Ectodermal cell (in vitro differentiated cells): ENCODE data around the gene ERC1.

Experiments
- H3K27ac ChIP-seq: 2 replicates; pipeline ENCODE4 v1.7.0; 2013; ENCODE audit warnings: mild to moderate bottlenecking, low read depth, low read length; ENCODE audit not compliant: insufficient read depth, poor library complexity, severe bottlenecking
- H3K27me3 ChIP-seq: 2 replicates; pipeline ENCODE4 v1.7.0; 2013; ENCODE audit warnings: mild to moderate bottlenecking, low read length; ENCODE audit not compliant: insufficient read depth, control insufficient read depth, poor library complexity, severe bottlenecking
- H3K36me3 ChIP-seq: one replicate; pipeline ENCODE4 v1.7.0; 2013; ENCODE audit warnings: low read length; ENCODE audit not compliant: control insufficient read depth, insufficient read depth
- H3K4me1 ChIP-seq: one replicate; pipeline ENCODE4 v1.7.0; 2013; ENCODE audit warnings: low read length; ENCODE audit not compliant: control insufficient read depth, insufficient read depth
- H3K4me3 ChIP-seq: 2 replicates; pipeline ENCODE4 v1.7.0; 2013; ENCODE audit warnings: low read depth, low read length, control low read depth; ENCODE audit not compliant: insufficient read depth
- H3K9me3 ChIP-seq: 2 replicates; pipeline ENCODE4 v1.7.0; 2013; ENCODE audit warnings: mild to moderate bottlenecking, low read length, moderate library complexity; ENCODE audit not compliant: control insufficient read depth
- WGBS, 2 experiments: methylation state at CpG; one replicate each; pipeline ENCODE4 v1.1.7; 2013; ENCODE audit warnings: missing lambda C conversion rate in 2 of 2; 5-methylcytosine and 5-hydroxymethylcytosine counted together

Gene ERC1

DNA sequence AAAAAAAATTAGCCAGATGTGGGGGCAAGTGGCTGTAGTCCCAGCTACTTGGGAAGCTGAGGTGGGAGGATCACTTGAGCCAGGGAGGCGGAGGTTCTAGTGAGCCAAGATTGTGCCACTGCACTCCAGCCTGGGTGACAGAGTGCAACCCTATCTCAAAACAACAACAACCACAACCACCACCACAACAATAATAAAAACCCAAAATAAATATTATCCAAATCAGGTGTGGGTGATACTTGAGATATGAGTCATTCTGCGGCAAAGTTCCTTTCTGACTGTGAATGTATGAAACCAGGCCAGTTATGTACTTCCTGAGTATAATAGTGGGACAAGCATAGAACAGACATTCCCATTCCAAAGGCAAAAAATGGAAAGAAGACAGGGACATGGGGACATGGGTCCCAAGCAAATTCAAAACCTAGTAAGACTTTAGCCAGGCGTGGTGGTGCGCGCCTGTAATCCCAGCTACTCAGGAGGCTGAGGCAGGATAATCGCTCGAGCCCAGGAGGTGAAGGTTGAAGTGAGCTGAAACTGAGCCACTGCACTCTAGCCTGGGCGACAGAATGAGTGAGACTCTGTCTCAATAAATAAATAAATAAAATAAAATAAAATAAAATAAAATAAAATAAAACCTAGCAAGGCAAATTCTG, 9.7 kb upstream of the ERC1 start:
- Histone ChIP-seq H3K4me1 (no peaks in the 10 kb centered on the region), H3K9me3 (no peaks in the 10 kb centered on the region), H3K27me3 (no peaks in the 10 kb centered on the region), H3K4me3 (no peak overlapping the region), H3K27ac (no peak overlapping the region), H3K36me3 (no peaks in the 10 kb centered on the region)
- 95 to 96% methylated on average over 7 of the region's 8 CpGs for WGBS, 2 experiments

DNA sequence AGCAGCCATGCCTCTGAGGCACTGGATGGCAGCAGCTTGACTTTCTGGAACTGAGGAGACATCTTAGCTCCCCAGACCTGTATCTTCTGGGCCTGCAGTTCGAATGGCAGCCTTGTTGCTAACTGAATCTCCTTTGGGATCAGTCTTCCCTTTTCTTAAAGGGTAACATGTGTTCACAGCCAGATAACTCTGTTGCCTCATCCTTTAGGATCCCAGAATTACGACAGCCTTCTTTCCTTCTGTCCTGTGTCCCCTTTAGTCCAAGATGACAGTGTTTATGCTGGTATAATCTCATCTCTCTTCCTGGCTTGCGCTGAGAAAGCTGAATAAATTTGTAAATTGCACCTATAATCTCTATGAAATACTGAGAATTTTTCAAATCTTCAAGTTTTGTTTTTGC, 9.1 kb upstream of the ERC1 start:
- Histone ChIP-seq H3K27me3 (no peaks in the 10 kb centered on the region), H3K9me3 (no peaks in the 10 kb centered on the region), H3K4me1 (no peaks in the 10 kb centered on the region), H3K36me3 (no peaks in the 10 kb centered on the region), H3K4me3 (no peak overlapping the region), H3K27ac (no peak overlapping the region)
- 95 to 99% methylated on average over 2 to 3 of the region's 3 CpGs for WGBS, 2 experiments

DNA sequence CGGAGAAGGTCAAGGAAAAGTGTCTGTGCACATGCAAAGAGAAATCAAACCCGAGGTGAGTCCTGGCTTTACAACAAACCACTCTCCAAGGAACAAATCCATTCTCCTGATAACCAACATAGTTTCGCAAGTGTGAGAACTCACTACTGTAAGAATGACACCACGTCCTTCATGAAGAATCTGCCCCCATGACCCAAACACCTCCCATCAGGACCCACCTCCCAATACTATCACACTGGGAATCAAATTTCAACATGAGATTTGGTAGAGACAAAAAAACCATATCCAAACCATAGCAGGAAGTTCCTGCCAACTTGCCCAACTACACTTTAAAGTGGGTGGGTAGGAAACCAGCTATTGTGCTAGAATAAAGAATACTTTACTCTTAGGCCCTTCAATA, 2.4 kb upstream of the ERC1 start:
- Histone ChIP-seq H3K9me3 (no peaks in the 10 kb centered on the region), H3K27ac (no peak overlapping the region), H3K4me1 (peaks cover 13% of the 10 kb centered on the region), H3K36me3 (no peaks in the 10 kb centered on the region), H3K4me3 (no peak overlapping the region), H3K27me3 (no peaks in the 10 kb centered on the region)
- WGBS, 2 experiments = 84 to 86% methylated on average over 4 of the region's 4 CpGs

DNA sequence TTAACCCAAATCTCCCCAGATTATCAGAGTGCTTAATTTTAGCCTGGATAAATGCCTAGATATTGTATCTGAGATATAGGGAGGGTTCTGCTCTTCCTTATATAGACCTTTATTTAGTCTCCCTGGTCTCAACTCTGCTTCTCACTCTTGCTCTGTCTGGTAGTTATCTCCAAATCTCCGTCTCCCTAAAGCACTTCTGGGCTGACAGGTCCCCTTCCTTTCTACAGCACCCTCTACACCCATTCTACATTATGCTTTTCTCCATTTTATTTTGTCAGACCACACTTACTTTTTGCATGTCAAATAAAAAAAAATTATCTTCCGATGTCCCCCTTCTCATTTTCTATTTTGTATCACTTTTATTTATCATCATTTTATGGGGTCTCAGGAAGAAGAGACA, 2.0 kb upstream of the ERC1 start:
- Histone ChIP-seq H3K27ac (no peak overlapping the region), H3K4me1 (peaks cover 13% of the 10 kb centered on the region), H3K27me3 (no peaks in the 10 kb centered on the region), H3K4me3 (no peak overlapping the region), H3K36me3 (no peaks in the 10 kb centered on the region), H3K9me3 (no peaks in the 10 kb centered on the region)
- 94 to 97% methylated on average over 2 of the region's 2 CpGs for WGBS, 2 experiments

DNA sequence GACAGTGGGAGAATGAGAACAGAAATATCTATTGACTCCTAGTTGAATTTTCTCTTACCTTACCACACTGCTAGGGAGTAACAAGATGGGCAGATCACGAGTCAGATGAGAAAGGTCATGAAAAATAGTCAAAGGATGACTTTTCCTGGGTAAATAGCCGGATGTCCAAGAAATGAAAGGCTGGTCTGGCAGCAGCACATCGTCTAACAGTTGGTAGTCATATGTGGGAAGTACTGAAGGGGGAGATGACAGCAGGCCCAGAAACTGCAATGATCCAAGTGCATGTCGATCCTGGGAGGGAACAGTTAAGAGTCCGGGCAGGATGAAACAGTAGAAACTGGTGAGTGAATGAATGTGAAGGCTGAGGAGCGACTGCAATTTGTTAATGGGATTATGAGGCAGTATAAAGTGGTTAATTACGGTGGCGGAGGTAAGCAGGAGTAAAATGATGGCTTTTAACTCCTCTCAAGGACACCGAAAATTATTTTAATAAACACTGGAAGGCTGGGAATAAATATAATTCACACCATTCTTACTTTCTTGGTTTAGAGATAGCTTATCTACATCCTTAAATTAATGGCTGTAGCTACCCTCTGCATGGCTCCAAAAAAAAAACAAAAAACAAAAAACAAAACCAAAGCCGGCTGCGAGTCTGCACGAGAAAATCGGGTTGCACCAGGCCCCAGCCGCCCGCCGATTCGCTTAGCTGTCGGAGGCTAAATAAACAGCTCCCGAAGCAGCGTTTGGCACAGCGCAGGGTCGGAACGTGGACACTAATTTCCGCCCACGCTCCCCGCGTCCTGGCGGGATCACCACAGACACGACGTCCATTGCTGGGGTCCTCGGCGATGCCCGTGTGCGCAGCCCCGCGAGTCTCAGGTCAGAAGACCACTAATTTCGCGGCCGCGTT, 1.0 kb upstream of the ERC1 start:
- Histone ChIP-seq H3K4me3 (peak overlapping the region; percentile 84), H3K9me3 (no peaks in the 10 kb centered on the region), H3K27ac (peak overlapping the region; percentile 91), H3K27me3 (no peaks in the 10 kb centered on the region), H3K36me3 (no peaks in the 10 kb centered on the region), H3K4me1 (peaks cover 13% of the 10 kb centered on the region)
- 8 to 12% methylated on average over 38 to 40 of the region's 40 CpGs for WGBS, 2 experiments

DNA sequence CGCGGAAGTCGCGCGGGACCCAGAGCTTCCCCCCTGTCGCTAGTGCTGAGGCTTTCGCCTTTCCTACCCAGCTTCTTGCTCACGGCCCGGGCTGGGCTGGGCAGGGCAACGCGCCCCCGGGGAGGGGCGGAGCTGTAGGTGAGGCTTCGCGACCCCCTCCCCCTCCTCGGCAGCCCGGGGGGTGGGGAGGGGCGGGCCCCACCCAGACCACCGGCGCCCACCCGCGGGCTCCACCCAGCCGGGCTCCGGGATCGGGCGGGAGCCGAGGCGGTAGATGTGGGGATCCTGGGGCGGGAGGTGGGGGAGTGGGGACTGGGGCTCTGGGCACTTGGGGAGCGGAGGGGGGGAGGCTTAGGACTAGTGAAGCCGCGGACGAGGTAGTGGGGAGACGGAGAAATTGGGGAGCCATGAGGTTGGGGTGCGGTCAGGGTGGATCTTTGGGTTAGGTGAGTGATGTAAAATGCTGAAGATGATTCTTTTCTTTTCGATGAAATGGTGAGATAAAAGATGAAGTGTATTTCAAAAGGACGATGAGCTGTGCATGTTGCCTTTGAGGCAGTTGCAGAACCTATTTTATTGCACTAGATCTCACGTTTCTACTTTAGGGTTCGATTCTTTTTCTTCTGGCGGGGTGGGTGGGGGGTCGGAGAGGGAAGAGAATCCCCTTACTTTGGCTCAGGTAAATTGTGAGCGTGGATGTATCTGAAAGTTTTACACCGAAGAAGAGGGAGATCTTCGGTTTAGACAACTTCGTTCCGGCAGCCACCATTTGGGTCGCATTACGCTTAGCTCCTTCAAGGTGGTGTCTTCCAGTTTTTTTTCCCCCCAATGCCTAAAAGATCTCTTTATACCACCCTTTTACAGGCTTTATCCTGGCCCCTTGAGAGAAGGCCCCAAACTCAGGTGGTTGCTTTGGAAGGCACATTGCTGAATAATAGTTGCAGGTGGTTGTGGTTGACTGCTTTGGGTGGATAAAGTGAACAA, 619 bp downstream of the ERC1 start:
- Histone ChIP-seq H3K27me3 (no peaks in the 10 kb centered on the region), H3K4me3 (peak overlapping the region; percentile 84), H3K4me1 (peaks cover 13% of the 10 kb centered on the region), H3K36me3 (no peaks in the 10 kb centered on the region), H3K27ac (peak overlapping the region; percentile 44), H3K9me3 (no peaks in the 10 kb centered on the region)
- WGBS, 2 experiments = 1% methylated on average over 47 to 48 of the region's 48 CpGs

DNA sequence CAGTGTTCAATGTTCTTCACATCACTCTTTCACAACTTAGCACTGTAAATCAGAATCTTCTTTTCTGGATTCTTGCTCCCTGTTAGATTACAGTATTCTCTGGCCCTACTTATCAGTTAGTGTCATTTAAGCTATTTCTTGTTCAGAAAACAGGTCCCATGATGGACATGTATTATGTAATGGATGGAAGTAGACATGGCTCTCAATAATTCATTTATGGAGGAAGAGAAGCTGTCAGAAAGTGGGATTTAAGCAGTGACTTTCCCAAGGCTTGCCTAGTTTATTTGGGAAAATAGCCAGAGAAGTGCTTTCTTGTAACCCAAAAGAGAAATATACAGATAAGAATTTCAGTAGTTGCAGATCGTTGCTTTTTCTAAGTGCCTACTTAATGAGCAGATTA, 1.6 kb downstream of the ERC1 start:
- Histone ChIP-seq H3K27ac (no peak overlapping the region), H3K36me3 (no peaks in the 10 kb centered on the region), H3K9me3 (no peaks in the 10 kb centered on the region), H3K4me1 (peaks cover 13% of the 10 kb centered on the region), H3K27me3 (no peaks in the 10 kb centered on the region), H3K4me3 (peak overlapping the region; percentile 84)
- WGBS, 2 experiments = 100% methylated on average over 1 of the region's 1 CpG; no CpG with 5 or more reads in 1 of the 2 experiments

DNA sequence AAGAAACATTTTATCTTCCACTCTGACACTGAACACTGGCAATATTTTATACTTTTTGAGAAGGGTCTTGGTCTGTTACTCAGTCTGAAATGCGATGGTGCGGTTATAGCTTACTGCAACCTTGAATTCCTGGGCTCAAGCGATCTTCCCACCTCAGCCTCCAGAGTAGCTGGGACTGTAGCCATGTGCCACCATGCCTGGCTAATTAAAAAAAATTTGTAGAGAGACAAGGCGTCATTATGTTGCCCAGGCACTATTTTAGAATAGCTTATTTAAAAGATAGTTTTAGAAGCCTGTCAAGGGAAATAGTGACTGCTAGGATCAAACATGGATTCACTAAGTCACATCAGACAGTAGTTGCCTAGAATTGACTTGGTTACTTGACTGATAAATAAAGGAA, 5.9 kb downstream of the ERC1 start:
- no peaks in the 10 kb centered on the region for H3K4me1 ChIP-seq
- H3K27me3 ChIP-seq = no peaks in the 10 kb centered on the region
- no peaks in the 10 kb centered on the region for H3K36me3 ChIP-seq
- H3K27ac ChIP-seq = no peak overlapping the region
- no peaks in the 10 kb centered on the region for H3K9me3 ChIP-seq
- no peak overlapping the region for H3K4me3 ChIP-seq
- 94 to 95% methylated on average over 4 of the region's 4 CpGs for WGBS, 2 experiments

DNA sequence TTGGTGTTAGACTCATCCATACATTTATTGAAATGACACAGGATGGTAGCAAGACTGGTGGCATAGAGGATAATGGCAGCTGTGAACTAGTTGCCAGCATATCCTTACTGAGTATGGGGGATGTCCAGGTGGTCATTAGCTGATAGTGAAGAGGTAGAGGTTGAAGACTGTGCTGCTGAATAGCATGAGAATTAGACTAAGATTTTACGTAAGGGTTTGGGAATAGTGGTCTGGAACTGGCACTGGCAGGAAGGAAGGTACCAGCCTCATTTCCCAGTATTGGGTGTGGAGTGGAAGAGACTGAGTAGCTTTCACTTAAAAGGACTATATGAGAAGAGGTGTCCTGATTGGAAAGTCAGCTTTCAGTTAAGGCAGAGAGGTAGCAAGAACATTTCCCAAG, 6.5 kb downstream of the ERC1 start:
- no peak overlapping the region for H3K27ac ChIP-seq
- no peaks in the 10 kb centered on the region for H3K36me3 ChIP-seq
- no peak overlapping the region for H3K4me3 ChIP-seq
- no peaks in the 10 kb centered on the region for H3K9me3 ChIP-seq
- H3K4me1 ChIP-seq = no peaks in the 10 kb centered on the region
- WGBS, 2 experiments = 88 to 98% methylated on average over 1 of the region's 1 CpG
- no peaks in the 10 kb centered on the region for H3K27me3 ChIP-seq
